K562 (cell line): ENCODE measurements around the gene UGT1A10. TPM values are rescaled to one million over a fixed set of nuclear protein-coding genes. Genes with fewer than 3 reads are reported as not detected.

Experiments
- ATAC-seq: fragments of 200-7000 bp; cut with Tn5 transposase; 3 replicates; pipeline ENCODE4 v1.9.1; 2020; ENCODE audit warnings: moderate library complexity
- BruUV-seq: library from RNA; stranded (reverse); fragments of 400-500 nt; replicated peaks from 2 replicates; lab custom pipeline; 2021; lab: Mats Ljungman, UMichigan
- CTCF ChIA-PET: fragments of 300-600 bp; formaldehyde crosslinking; extraction: SDS; loops from one replicate; lab custom pipeline; 2021; ENCODE audit warnings: low intra/inter-chr PET ratio; lab: Yijun Ruan, JAX
- POLR2A ChIA-PET: fragments of 300-600, 350-650 bp; sonication (Branson Sonifier 250); formaldehyde crosslinking; extraction: SDS; loops from one replicate; lab custom pipeline; 2021; ENCODE audit warnings: antibody characterized with exemption, inconsistent platforms; lab: Yijun Ruan, JAX
- DNase-seq, 4 experiments: peaks; one replicate each; pipeline versions ENCODE4 v3.0.0 to v3.0.0-alpha.2; 2011 to 2018; ENCODE audit warnings: low spot score in 3 of 4, mixed read lengths in 3 of 4; ENCODE audit errors: extremely low read depth in 1 of 4
- FAIRE-seq: peaks from 2 replicates; lab custom pipeline; 2011; peaks lifted over from hg19 to GRCh38; lab: Jason Lieb, UNC
- H2AFZ ChIP-seq: 2 replicates; pipeline ENCODE4 v1.6.0; 2011; ENCODE audit warnings: low read depth, low read length, control low read depth, inconsistent platforms
- H3K27ac ChIP-seq: fragments of 200-600 bp; 3 replicates; pipeline ENCODE4 v1.8.0; 2011; ENCODE audit warnings: low read depth, mild to moderate bottlenecking, control low read depth, inconsistent platforms, low read length, moderate library complexity, mixed read lengths; ENCODE audit errors: extremely low read depth
- H3K27me3 ChIP-seq, 2 experiments: fragments of 300-600 bp in 1 of 2; 2 replicates in 1 of 2; 3 replicates in 1 of 2; pipeline versions ENCODE4 v1.6.0 to v1.8.0; 2011; ENCODE audit warnings: inconsistent platforms in 2 of 2, low read length in 2 of 2, mild to moderate bottlenecking in 1 of 2, mixed read lengths in 1 of 2, moderate library complexity in 1 of 2; ENCODE audit not compliant: control insufficient read depth in 2 of 2, insufficient read depth in 2 of 2
- H3K36me3 ChIP-seq: fragments of 300-600 bp; 3 replicates; pipeline ENCODE4 v1.8.0; 2011; ENCODE audit warnings: mild to moderate bottlenecking, low read length, inconsistent platforms; ENCODE audit not compliant: control insufficient read depth, insufficient read depth
- H3K4me1 ChIP-seq, 2 experiments: fragments of 200-600 bp in 1 of 2; replicated peaks in 1 of 2; 2 replicates in 1 of 2; 3 replicates in 1 of 2; pipeline versions ENCODE4 v1.5.1 to v1.8.0; 2011; ENCODE audit warnings: inconsistent platforms in 2 of 2, low read length in 2 of 2, mild to moderate bottlenecking in 1 of 2, mixed read lengths in 1 of 2, moderate library complexity in 1 of 2; ENCODE audit not compliant: control insufficient read depth in 2 of 2, insufficient read depth in 2 of 2
- H3K4me2 ChIP-seq: 2 replicates; pipeline ENCODE4 v1.6.1; 2011; ENCODE audit warnings: low read length, control low read depth, inconsistent platforms, mixed read lengths; ENCODE audit not compliant: insufficient read depth
- H3K4me3 ChIP-seq: fragments of 200-600 bp; sonication (generic), shearing (Covaris generic); 2 replicates; pipeline ENCODE4 v1.5.1; 2016; ENCODE audit warnings: control low read depth, inconsistent platforms
- H3K79me2 ChIP-seq: fragments of 200-600 bp; 3 replicates; pipeline ENCODE4 v1.8.0; 2011; ENCODE audit warnings: low read length, inconsistent platforms; ENCODE audit not compliant: control insufficient read depth, insufficient read depth
- H3K9ac ChIP-seq, 2 experiments: 2 replicates each; pipeline versions ENCODE4 v1.6.0 to v1.6.1; 2011; ENCODE audit warnings: low read depth in 2 of 2, low read length in 2 of 2, control low read depth in 1 of 2, inconsistent platforms in 1 of 2, mild to moderate bottlenecking in 1 of 2, mixed read lengths in 1 of 2; ENCODE audit not compliant: insufficient read depth in 1 of 2
- H3K9me1 ChIP-seq: one replicate; pipeline ENCODE4 v1.6.0; 2011; ENCODE audit warnings: inconsistent platforms, mild to moderate bottlenecking, low read length, moderate library complexity; ENCODE audit not compliant: control insufficient read depth, insufficient read depth
- H3K9me3 ChIP-seq: replicated peaks from 2 replicates; pipeline ENCODE4 v1.5.1; 2011; ENCODE audit warnings: low read depth, low read length, inconsistent platforms; ENCODE audit not compliant: control insufficient read depth, insufficient read depth
- H4K20me1 ChIP-seq: replicated peaks from 2 replicates; pipeline ENCODE4 v1.6.1; 2011; ENCODE audit warnings: low read length, inconsistent platforms, mixed read lengths; ENCODE audit not compliant: control insufficient read depth, insufficient read depth
- FOXK1 ChIP-seq: sonication (generic); formaldehyde crosslinking; IDR thresholded peaks from 2 replicates; pipeline ENCODE4 v1.8.0; 2022; ENCODE audit warnings: missing genetic modification reagents, mild to moderate bottlenecking, borderline replicate concordance
- IRF2 ChIP-seq: sonication (generic); formaldehyde crosslinking; IDR thresholded peaks from 2 replicates; pipeline ENCODE4 v1.8.1; 2022; ENCODE audit warnings: mild to moderate bottlenecking, missing genetic modification reagents
- KLF16 ChIP-seq: IDR thresholded peaks from 2 replicates; pipeline ENCODE4 v1.6.1; 2016; ENCODE audit warnings: antibody characterized with exemption
- L3MBTL2 ChIP-seq: fragments of 450-650 bp; IDR thresholded peaks from 2 replicates; pipeline ENCODE4 v1.6.1; 2016; ENCODE audit warnings: mild to moderate bottlenecking, moderate library complexity
- MAFK ChIP-seq: IDR thresholded peaks from 2 replicates; pipeline ENCODE4 v1.6.1; 2011; ENCODE audit warnings: low read length, improper control_type of control experiment
- NFE2 ChIP-seq: IDR thresholded peaks from 2 replicates; pipeline ENCODE4 v1.6.1; 2014; ENCODE audit warnings: antibody characterized with exemption, low read depth
- PRMT5 ChIP-seq: sonication (generic); formaldehyde crosslinking; IDR thresholded peaks from 2 replicates; pipeline ENCODE4 v1.5.0; 2020; ENCODE audit warnings: missing genetic modification reagents
- PTTG1 ChIP-seq: fragments of 450-650 bp; IDR thresholded peaks from 2 replicates; pipeline ENCODE4 v1.6.1; 2016; ENCODE audit warnings: low read depth, mild to moderate bottlenecking, missing genetic modification characterization, missing compliant biosample characterization
- RFX1 ChIP-seq: fragments of 450-650 bp; IDR thresholded peaks from 2 replicates; pipeline ENCODE4 v1.6.1; 2016; ENCODE audit warnings: mild to moderate bottlenecking, moderate library complexity
- TSC22D4 ChIP-seq: fragments of 450-650 bp; IDR thresholded peaks from 2 replicates; pipeline ENCODE4 v1.6.1; 2016; ENCODE audit warnings: missing genetic modification characterization, missing biosample characterization, control low read depth
- ZNF263 ChIP-seq: sonication (generic); formaldehyde crosslinking; IDR thresholded peaks from 2 replicates; pipeline ENCODE4 v1.8.0; 2022; ENCODE audit warnings: mild to moderate bottlenecking, missing genetic modification reagents, borderline replicate concordance
- WGBS: fragments of 100-300 bp; shearing (Covaris generic); methylation state at CpG from one replicate; pipeline ENCODE4 v1.1.6; 2016; ENCODE audit warnings: low coverage, mixed read lengths; ENCODE audit not compliant: insufficient coverage; ENCODE audit errors: missing lambda C conversion rate; 5-methylcytosine and 5-hydroxymethylcytosine counted together
- in situ Hi-C: fragments of 300-500 bp; cut with MboI; formaldehyde crosslinking; loops from 4 replicates; pipeline ENCODE4 v1.15.0; 2018; ENCODE audit warnings: inconsistent platforms, mixed read lengths
- intact Hi-C: fragments of 100-400 bp; cut with micrococcal nuclease; formaldehyde crosslinking; loops from 2 replicates; pipeline ENCODE4 v1.14.2; 2022
- polyA plus RNA-seq, 8 experiments: library from polyadenylated mRNA; depleted of rRNA in 4 of 8; stranded (reverse) in 5 of 8; unstranded in 3 of 8; fragments of >200 nt; fragmentation: Nextera tagmentation in 2 of 8; fragmentation: Illumina TruSeq in 1 of 8; extraction: Ambion mirVana in 2 of 8; extraction: Trizol in 1 of 8; gene quantifications; 2 replicates each; pipeline versions ENCODE4 v1.2.1 to v1.2.3, GENCODE V29; 2011 to 2014; ENCODE audit warnings: inconsistent platforms in 1 of 8, missing spikeins in 1 of 8
- total RNA-seq, 7 experiments: library from RNA; depleted of rRNA in 6 of 7; stranded (reverse); fragments of >200 nt in 6 of 7; fragmentation: Illumina TruSeq in 2 of 7; extraction: Trizol in 2 of 7; gene quantifications; 2 replicates each; pipeline versions ENCODE4 v1.2.1 to v1.2.3, GENCODE V29; 2011 to 2021; ENCODE audit warnings: low replicate concordance in 1 of 7
- TF ChIP-seq, protein P1 (sequence below): fragments of 250-450 bp; sonication (Bioruptor Pico); IDR thresholded peaks from 2 replicates; pipeline ENCODE4 v1.8.0; 2021; ENCODE audit warnings: moderate library complexity, mild to moderate bottlenecking, inconsistent platforms
- TF ChIP-seq, protein P2 (sequence below), 2 experiments: IDR thresholded peaks; 2 replicates each; pipeline ENCODE4 v1.6.1; 2011; ENCODE audit warnings: borderline replicate concordance in 1 of 2, control low read depth in 1 of 2, low read depth in 1 of 2, low read length in 1 of 2, mild to moderate bottlenecking in 1 of 2, mixed read lengths in 1 of 2, moderate library complexity in 1 of 2; ENCODE audit not compliant: insufficient read depth in 1 of 2, insufficient read length in 1 of 2, poor library complexity in 1 of 2, severe bottlenecking in 1 of 2; ENCODE audit errors: extremely low read depth in 1 of 2

Gene UGT1A10
- total and polyA plus RNA-seq, 9 of the 15 experiments (the other 6 are each of a cell fraction or from before 2014, with no cell fraction given): not detected

DNA sequence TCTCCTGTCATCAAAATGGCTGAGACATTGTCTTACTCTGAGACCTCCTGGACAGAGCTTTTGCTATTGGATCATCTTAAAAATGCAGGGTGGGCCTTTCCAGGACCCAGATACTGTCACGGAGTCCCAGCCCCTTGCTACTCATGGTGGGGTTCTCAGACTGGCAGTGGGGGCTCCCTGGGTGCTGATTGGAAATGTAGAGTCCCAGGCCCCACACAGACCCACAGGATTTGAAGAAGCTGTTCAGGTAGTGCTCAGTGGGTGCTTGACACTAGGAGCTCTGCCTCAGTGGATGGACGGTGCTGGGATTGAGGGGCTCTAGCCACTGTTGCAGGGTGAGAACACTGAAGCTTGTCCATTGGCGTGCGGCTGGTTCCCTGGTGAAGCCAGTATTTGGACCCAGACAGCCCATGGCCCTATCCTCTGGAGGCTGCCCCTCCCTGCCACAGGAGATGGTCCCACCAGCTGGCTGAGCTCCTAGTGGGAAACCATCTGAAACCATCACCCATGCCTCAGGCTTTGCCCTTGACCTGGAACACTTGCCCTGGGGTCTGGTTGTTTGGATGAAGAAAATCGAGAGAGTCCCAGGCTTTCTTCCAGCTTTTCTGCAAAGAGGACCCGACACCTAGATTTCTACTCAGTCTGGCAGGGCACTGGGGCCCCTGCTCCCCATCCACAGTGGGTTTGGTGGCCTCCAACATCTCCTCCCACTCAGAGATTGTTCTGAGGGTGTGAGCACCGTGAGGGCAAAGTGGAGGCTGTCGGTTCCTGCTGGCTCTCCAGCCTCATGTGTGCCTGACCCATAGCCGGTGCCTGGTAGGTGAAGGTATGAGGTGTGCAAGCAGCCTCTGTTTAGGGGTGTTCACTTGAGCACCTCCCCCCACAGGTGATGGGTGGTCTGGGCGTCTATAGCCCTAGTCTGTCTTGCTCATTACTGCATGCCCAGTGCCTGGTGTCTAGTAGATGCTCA, 172.0 kb downstream of the UGT1A10 start (continued):
- TF ChIP-seq RFX1 (no peak), NFE2 (no peak), MAFK (no peak), IRF2 (CRISPR knock-in tag) (no peak), TSC22D4 (tag) (no peak), PTTG1 (tag) (no peak), FOXK1 (CRISPR knock-in tag) (no peak), PRMT5 (CRISPR knock-in tag) (no peak), ZNF263 (CRISPR knock-in tag) (no peak)
- TF ChIP-seq, protein P1, sequence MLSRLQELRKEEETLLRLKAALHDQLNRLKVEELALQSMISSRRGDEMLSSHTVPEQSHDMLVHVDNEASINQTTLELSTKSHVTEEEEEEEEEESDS: no peak

DNA sequence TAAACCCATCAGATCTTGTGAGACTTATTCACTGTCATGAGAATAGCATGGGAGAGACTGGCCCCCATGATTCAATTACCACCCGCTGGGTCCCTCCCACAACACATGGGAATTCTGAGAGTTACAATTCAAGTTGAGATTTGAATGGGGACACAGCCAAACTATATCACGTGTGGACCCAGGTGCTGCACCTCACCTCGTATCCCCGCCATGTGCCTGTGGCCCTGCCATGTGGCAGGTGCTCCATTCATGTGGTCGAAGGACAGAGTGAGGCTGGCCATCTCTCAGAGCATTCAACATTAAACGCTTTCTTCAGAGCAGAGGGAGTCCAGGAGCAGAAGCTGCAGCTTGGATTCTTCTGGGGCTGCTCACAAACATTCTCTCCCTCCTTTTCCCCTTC, 174.1 kb downstream of the UGT1A10 start:
- Histone ChIP-seq H3K27me3 (peaks cover 2 to 26% of the 10 kb centered on the region in 2 experiments; a peak in 2 of 5 replicates), H4K20me1 (no peaks in the 10 kb centered on the region), H3K79me2 (no peaks in the 10 kb centered on the region), H3K27ac (no peak overlapping the region), H3K36me3 (no peaks in the 10 kb centered on the region), H2AFZ (no peak overlapping the region), H3K4me2 (no peak overlapping the region), H3K4me1 (no peaks in the 10 kb centered on the region), H3K9ac (no peak overlapping the region), H3K9me1 (no peaks in the 10 kb centered on the region), H3K9me3 (no peaks in the 10 kb centered on the region), H3K4me3 (no peak overlapping the region)
- ChIA-PET CTCF (no interaction called here), POLR2A (interaction anchor here (0.6 kb wide), 1 partner anchor 41 kb away, joined by 4 read pairs; no protein-coding TSS in a partner anchor)
- ATAC-seq (no peak), FAIRE-seq (no peak), DNase-seq (no peak)
- TF ChIP-seq KLF16: no peak
- TF ChIP-seq, protein P2, sequence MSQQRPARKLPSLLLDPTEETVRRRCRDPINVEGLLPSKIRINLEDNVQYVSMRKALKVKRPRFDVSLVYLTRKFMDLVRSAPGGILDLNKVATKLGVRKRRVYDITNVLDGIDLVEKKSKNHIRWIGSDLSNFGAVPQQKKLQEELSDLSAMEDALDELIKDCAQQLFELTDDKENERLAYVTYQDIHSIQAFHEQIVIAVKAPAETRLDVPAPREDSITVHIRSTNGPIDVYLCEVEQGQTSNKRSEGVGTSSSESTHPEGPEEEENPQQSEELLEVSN (IDR thresholded peaks at IDR 0.05; ENCODE audit: borderline replicate concordance in 1 of 2, extremely low read depth in 1 of 2, insufficient read depth in 1 of 2, insufficient read length in 1 of 2, low read depth in 1 of 2, low read length in 1 of 2, poor library complexity in 1 of 2, severe bottlenecking in 1 of 2): peak in 1 of 2 experiments; percentile 29
- peak; percentile 30; the same call in 1 of the 2 replicates for TF ChIP-seq L3MBTL2
- intact Hi-C loops (no loop called here), in situ Hi-C loops (no loop called here)
- no TSS peak for BruUV-seq
- 3% methylated on average over 5 of the region's 6 CpGs for WGBS
